OCI-LY7 (cell line): ENCODE measurements around the gene STXBP3.

Experiments used
- EZH2phosphoT487 ChIP-seq: fragments of 200-600 bp; sonication (generic); IDR thresholded peaks from 2 replicates; pipeline ENCODE4 v1.6.1; 2018; ENCODE audit warnings: low read depth, borderline replicate concordance, mild to moderate bottlenecking, mixed run types, antibody characterized with exemption, low read length, moderate library complexity, mixed read lengths
- TF ChIP-seq, protein P1 (sequence below): fragments of 200-600 bp; sonication (generic); conservative IDR thresholded peaks from 2 replicates; pipeline ENCODE4 v1.5.1; 2014; ENCODE audit warnings: mild to moderate bottlenecking, antibody characterized with exemption, low read length, moderate library complexity, mixed read lengths

DNA sequence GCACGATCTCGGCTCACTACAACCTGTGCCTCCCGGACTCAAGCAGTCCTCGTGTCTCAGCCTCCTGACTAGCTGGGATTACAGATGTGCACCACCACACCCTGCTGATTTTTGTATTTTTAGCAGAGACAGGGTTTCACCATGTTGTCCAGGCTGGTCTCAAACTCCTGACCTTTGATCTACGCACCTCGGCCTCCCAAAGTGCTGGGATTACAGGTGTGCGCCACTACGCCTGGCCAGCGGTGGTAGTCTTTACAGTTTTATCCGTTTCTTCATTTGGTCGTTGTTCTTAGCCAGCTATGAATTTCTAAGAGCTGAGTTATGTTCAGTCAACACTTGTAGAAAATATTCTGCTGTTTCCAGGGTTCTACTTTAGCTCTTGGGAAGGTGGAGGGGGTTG is 57.1 kb downstream of the STXBP3 start:
- TF ChIP-seq, protein P1, sequence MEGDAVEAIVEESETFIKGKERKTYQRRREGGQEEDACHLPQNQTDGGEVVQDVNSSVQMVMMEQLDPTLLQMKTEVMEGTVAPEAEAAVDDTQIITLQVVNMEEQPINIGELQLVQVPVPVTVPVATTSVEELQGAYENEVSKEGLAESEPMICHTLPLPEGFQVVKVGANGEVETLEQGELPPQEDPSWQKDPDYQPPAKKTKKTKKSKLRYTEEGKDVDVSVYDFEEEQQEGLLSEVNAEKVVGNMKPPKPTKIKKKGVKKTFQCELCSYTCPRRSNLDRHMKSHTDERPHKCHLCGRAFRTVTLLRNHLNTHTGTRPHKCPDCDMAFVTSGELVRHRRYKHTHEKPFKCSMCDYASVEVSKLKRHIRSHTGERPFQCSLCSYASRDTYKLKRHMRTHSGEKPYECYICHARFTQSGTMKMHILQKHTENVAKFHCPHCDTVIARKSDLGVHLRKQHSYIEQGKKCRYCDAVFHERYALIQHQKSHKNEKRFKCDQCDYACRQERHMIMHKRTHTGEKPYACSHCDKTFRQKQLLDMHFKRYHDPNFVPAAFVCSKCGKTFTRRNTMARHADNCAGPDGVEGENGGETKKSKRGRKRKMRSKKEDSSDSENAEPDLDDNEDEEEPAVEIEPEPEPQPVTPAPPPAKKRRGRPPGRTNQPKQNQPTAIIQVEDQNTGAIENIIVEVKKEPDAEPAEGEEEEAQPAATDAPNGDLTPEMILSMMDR = no peak
- TF ChIP-seq EZH2phosphoT487 = no peak
